NCI-H1105 treated with DMSO at 0.1 percent for 48 hours (cell line): ENCODE data around the gene IFT57.
A peak's percentile ranks its signal among the peaks of the same experiment; 100 is the strongest.

Experiments used
- DNase-seq: peaks from one replicate; lab custom pipeline; 2025; lab: John Stamatoyannopoulos, UW

IFT57 gene

DNA sequence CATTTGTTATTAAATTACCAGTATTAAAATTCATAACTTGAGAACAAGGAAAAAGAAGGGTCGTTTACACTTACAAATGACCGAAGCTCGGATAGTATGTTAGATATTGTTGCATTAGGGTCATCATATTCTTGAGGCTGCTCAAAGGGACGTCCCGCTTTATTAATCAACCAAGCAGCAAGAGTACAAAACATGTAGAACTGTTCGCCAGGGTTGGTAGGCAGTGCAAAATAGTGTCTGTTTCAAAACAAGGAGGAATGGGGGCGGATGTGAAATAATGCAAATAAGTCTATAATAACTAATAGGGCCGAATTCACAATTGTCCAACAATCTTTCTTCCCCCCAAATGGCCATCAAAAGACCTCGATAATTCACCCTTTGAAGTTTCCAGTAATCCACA, 2.9 kb downstream of the IFT57 start:
- DNase-seq: no peak

DNA sequence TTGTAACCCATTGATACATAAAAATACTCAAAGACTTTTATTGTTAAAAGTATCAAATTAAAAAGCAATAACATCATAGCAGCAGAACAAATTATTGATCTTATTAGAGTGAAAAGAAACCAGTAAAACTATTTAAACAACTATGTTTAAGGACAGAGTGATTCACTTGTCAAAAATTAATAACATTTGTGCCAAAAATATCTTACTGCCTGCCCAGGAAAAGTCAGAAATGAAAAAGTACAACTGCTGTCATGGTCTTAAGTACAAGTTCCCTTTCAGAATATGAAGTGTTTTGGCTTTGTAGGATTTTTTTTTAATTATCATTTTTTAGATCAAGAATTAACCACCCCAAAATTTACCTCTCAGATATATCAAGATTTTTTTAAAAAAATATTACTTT, 3.4 kb downstream of the IFT57 start:
- DNase-seq: no peak

DNA sequence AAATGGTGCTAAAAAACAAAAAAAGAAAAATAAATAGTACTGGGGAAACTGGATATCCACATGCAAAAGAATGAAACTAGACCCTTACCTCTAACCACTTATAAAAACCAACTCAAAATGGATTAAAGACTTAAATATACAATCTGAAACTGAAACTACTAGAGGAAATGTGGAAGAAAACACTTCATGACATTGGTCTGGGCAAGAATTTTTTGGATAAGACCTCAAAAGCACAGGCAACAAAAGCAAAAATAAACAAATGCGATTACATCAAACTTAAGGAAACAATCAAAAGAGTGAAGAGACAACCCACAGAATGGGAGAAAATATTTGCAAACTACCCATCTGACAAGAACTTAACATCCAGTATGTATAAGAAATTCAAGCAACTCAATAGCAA, 6.4 kb downstream of the IFT57 start:
- no peak for DNase-seq

DNA sequence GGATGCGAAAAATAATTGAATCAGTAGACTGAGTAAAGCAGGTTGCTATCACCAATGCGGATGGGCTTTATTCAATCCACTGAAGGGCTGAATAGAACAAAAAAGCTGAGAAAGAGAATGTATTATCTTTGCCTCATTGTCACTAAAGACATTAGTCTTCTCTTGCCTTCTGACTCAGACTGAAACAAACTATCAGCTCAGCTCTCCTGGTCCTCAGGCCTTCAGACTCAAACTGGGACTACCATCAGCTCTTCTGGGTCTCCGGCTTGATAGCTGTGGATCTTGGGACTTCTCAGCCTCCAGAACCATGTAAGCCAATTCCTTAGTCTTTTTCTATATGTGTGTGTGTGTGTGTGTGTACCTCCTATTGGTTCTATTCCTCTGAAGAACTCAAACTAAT, 12.6 kb downstream of the IFT57 start:
- DNase-seq: no peak

DNA sequence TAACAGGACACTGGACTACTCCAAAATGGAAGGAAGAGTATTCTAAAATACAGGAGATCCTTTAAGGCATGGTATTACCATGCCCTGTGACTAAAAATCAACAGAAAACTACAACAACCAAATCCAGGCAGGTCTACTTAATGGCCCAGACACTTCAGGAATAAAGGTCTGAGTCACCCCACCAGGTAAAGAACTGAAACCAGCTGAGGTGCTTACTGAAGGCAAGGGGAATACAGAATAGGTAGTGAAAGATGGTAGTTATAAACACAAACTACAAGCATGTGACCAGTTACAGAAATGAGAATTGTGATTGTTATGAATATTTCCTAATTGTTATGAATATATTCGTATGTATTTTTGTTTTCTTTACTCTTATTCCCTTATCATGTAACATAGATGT, 13.4 kb downstream of the IFT57 start:
- DNase-seq: no peak

DNA sequence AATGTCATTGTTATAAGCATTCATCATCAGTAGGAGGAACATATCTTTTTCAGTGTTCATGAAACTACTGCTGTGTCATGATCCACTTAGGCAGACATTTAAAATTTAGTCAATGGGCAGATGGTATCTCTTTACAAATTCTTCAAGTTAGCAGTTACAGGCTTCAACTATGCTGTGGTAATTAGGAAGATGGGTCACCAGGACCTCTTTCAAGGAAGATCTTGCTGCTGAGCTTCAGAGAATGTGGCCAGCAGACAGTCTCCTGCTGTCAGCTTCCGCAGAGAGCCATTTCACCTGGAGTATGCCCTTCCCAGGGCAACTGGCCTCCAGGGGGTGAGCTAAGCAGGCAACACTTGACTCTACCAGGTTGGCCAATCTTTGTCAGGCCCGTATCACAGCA, 19.4 kb downstream of the IFT57 start:
- DNase-seq: no peak

DNA sequence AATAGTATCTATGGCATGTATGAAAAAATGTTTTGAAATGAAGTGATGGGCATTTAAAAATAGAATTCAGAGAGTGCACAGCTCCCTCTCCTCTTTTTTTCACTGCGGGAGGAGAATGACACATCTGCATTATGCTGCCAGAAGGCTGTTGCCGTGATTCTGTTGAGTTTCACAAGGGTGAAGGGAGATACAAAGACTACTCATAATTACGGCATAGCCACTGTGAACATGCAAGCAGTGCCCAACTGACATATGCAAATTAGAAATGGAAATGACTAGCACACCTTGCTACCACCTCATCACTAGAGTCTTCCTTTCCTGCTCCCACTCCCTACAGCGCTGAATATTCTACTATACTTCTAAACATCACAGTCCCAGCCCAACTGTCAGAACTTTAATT, 20.1 kb downstream of the IFT57 start:
- no peak for DNase-seq

DNA sequence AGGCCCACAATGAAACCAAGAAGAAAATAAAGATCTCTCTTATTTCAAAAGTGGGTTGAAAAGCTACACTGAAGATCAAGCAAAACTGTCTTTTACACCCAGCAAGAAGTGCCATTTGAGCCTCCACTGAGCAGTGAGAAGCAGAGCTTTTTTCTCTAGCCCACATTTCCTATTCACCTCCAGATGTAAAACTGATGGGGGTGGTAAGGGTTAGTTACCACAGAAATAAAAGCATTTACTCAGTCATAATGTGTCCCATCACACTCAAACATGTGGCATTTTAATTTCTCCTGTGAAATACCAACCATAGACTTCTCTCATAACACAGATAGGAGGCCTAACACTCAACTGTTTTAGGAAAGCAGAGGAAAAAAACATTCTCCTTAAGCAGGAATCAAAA, 21.0 kb downstream of the IFT57 start:
- no peak for DNase-seq

DNA sequence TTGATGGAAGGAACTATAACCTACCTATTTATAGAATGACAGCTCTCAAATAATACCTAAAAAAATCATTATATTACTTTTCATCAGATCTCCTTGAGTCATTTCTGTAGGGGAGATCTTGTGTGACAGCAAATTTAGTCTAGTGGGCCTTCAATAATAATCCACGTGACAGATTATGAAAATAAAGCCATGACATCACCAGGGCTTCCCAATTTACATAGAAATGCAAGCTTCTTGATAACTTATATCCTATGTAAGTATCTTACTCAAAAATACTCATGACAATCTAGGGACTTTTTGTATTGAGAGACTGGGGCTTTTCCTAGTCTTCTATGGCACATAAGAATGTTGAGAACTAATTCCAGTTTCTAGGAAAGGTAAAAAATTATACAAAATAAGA, 21.6 kb downstream of the IFT57 start:
- no peak for DNase-seq

DNA sequence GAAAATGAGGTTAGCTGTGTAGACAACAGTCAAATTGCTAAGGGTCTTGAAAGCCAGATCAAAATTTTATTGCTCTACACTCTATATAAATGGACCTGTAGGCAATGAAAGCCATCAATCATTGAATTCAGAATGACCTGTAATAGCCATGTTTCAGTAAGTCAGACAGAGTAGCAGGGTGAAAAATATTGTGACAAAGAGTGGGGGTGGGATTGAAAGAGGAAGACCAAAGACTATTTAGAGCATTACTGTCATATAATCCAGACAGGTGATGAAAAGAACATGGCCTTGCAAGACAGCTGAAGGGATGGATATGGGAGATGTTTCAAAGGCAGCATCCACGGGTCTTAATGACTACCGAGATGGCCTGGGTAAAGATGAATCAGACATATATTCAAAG, 22.2 kb downstream of the IFT57 start:
- DNase-seq: no peak

DNA sequence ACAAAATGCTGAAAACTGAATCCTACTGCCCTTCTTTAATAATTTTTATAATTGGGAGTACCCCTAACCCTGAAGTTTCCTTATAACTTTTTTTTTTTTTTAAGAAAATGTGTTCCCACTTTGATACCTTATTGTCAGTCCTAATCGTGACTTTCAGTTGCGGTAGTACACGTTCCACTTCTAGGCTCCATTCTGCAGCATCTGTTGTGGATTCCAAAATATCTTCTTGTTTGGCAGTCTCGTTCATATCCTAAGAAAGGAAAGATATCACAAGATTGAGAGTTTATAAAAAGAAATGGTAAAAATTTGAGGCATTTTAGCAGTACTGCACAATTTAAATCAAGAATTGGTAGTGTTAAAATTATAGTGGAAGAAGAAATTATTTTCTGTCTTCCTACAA, 30.8 kb downstream of the IFT57 start:
- DNase-seq: no peak

DNA sequence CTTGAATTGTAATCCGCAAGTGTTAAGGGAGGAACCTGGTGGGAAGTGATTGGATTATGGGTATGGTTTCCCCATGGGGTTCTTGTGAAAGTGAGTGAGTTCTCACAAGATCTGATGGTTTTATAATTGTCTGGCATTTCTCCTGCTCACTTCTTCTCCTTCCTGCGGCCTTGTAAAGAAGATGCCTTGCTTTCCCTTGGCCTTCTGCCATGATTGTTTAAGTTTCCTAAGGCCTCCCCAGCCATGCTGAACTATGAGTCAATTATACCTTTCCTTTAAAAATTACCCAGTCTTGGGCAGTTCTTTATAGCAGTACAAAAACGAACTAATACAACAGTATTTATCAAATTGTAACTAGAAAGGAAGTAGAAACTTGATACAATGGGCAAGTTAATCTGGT, 31.9 kb downstream of the IFT57 start:
- DNase-seq: no peak

DNA sequence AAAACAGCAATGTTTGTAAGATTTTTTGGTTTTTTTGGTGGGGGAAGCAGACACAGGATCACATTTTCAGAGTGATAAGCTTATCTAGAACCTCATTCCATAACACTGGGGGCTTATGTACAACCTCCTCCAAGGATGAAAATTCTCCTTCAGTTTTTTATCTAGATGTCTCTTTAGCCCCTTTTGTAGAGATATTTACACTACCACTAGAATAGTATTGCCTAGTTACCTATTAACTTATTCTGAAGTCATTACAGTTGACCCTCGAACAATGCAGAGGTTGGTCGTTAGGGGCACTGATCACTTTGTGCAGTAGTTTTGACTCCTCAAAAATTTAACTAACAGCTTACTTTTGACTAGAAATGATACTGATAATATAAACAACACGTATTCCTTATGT, 32.8 kb downstream of the IFT57 start:
- no peak for DNase-seq

DNA sequence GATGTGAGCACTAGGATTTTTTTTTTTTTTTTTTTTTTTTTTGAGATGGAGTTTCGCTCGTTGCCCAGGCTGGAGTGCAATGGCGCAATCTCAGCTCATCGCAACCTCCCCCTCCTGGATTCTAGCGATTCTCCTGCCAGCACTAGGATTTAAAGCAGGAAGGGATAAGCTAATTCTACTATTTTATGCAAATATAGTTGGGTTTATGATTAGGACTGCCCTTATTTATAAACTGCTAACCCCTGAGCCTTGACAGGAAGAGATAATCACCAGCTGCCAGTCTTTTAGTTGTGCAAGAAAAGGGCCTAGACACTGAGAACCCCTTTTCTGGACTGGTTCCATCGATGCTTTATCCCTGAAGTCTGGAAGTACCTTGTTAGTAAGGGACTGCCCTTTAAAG, 36.7 kb downstream of the IFT57 start:
- no peak for DNase-seq

DNA sequence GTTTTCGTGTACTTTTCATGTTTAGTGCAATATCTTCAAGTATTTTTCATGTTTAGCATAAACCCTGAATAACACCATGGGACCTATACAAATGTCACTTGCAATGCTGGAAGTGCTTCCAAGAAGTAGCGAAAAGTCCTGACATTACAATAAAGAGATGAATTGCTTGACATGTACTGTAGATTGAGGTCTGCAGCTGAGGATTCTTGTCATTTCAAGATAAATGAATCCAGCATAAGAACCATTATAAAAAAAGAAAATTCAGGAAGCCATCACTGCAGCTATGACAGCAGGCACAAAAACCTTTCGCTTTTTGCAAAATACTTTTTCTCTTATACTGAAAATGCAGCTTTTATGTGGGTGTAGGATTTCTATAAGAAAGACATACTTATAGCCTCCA, 37.4 kb downstream of the IFT57 start:
- no peak for DNase-seq

DNA sequence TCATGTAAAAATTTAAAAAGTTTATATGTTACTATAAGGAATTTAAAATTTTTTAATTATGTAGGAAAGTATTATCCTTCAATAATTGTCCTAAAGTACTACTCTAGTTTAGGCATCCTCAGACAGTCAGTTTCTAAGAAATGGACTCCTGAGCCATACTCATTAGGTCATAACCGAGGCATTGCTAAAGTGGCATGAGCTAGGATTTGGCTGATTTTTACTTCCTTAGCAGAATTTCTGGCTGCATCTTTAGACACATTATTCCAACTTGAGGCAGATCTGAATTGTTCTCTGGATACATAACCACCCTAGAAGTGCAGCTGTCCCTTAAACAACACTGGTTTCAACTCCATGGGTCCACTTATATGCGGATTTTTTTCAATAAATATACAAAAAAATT, 38.3 kb downstream of the IFT57 start:
- no peak for DNase-seq

DNA sequence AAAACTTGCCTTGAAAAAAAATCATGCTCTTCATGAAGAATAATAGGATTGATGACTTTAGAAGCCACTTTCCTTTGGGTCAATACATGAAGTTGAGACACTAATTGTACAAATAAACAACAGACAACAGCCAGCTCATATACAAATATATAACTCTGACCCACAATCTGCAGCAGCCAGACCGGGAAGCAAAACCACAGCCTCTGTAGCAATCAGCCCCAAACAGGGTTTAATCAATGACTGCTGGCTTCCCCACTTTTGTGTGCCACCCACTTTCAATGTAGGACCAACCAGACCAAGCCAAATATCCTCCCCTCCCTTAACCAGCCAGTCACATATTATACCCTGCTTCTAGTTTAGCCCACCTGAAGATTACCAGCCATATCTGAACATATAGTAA, 39.0 kb downstream of the IFT57 start:
- DNase-seq: peak; percentile 78

DNA sequence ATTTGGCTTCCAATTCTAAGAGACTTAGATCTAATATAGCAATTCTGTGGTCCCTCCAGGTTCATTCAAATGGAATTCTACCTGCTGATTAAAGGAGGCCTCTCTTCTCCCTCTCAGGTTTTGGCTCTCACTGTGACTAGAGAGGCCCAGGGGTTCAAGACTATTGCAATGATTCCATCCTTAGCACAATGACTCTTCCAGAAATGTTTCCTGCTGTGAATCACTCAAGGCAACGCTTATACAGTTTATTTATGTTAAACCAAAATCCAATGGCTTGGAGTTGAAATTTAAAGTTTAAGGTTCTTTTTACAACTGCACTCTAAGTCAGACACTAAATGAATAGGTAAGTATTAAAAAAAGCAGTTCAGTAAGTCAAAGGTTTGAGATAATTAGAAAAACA, 39.9 kb downstream of the IFT57 start:
- DNase-seq: peak; percentile 82

DNA sequence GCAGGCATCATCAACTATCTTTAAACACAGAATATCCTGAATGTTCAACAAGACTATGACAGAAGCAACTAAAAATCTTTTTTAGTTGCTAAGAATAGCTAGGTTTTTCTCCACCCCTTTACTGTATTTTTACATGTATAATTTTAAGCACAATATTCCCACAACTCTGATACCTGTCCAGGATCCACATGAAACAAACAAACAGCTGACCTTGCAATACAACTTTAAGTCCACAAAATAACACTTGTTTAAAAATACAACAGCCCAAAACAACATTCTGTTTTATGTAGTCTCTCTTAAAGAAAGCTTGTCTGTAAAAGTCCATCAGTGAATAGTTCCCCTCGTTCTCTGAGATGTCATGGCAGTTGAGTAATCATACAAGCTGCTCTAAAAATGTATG, 41.1 kb downstream of the IFT57 start:
- no peak for DNase-seq

DNA sequence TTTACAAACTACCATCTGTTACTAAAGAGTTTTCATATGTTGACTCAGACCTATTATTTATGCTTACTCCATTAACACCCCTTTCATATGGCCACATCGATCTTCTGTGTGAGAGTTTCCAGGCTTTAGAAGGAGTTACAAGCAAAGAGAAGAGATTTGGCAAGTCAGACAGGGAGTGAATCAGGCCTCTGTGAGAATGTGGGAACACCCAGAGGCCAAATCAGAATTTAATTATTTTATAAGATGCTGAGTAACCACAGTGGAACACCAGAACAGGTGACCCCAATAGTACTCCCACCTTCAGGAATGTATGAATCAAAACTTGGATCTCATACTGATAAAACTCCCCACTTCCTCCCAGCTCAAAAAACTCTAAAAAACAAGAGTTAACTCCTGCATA, 42.0 kb downstream of the IFT57 start:
- DNase-seq: peak; percentile 81

DNA sequence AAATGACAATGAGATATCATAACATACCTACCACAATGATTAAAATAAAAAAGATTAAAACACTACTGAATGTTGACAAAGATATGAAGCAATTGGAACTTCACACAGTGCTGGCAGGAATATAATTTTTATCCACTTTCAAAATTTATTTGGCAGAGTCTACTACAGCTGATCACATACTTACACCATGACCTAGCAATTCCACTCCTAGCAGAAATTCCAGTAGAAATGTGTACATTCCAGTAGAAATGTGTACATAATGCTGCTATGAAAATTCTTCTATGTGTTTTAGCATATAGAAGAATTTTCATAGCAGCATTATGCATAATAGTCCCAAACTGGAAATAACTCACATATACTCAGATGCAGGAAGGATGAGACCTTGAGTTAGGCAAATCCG, 43.5 kb downstream of the IFT57 start:
- no peak for DNase-seq

DNA sequence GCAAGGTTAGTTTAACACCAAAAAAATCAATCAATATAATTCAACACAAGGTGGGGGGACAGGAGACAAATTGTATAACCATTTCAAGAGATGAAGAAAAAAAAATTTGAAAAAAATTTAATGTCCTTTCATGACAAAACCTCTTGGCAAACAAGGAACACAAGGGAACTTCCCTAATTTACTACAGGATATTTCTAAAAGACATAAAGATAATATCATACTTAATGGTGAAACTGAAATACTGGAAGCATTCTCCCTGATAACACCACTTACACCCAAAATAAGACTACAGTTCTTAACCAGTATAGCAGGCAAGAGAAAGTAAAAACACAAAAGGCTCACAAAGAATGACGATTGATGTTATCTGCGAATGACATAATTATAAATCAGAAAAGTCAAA, 44.7 kb downstream of the IFT57 start:
- peak; percentile 57 for DNase-seq

DNA sequence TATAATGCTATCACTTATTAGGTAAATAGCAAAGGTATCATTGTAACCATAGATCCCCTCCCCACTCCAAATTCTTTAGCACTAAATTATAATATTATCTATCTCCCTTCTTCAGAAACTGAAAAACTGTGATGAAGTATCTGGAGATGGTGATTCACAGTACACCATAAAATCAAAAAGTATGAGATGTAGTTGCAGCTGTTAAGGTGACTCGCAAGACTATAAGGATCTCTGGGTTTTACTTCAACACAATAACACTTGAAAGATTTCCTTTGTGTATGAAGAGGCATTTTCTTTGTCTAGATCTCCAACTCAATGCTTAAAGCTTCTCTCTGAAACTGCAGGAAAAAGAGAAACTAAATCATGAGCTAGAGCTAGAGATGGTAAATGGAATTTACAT, 46.9 kb downstream of the IFT57 start:
- peak; percentile 35 for DNase-seq

DNA sequence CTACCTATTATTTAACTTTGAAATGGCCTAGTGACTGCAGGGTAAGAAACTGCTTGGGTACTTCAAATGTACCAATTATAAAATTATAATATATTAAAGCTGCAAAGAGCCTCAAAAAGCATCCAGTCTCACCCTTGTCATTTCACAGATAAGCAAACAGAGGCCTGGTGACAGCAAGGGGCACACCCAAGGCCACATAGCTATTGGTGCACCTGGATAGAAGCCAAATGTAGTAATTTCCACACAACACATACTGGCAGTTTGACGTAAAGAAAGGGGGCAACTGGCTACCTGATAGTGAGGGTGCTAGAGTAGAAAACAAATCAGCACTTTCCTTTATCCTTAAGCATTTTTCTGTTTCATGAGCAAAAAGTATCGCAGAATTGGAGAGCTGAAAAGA, 51.1 kb downstream of the IFT57 start:
- DNase-seq: peak; percentile 57

DNA sequence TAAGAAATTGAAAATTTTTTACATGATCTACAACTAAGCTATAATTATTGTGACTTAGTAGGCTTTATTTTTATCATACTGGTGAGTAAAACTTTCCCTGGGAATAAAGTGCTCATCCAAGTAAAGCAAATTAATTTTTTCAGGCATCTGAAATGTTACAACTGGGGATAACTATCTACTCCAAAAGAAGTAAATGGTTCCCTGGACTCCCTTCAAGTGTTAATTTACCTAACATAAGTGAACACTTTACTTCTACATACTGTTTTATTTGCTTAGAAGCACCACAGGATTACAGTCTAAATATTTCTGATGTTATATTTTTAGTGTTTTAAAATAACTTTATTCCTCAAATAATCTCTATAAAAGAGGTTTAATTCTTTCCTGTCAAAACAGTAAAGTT, 57.8 kb downstream of the IFT57 start:
- DNase-seq: no peak
